Sigmoid colon (tissue), 4 donors: ENCODE measurements around the gene FNIP2.

Experiments
- CTCF ChIP-seq, 4 experiments: fragments of 450-650 bp in 3 of 4; fragments of 200-600 bp in 1 of 4; IDR thresholded peaks; one replicate each; pipeline ENCODE4 v1.5.1; 2016 to 2019; ENCODE audit warnings: antibody characterized with exemption in 4 of 4, mild to moderate bottlenecking in 3 of 4, moderate library complexity in 2 of 4
- POLR2AphosphoS5 ChIP-seq, 4 donors: sonication (generic); formaldehyde crosslinking; IDR thresholded peaks; one replicate each; pipeline ENCODE4 v1.6.1; 2017; ENCODE audit warnings: antibody characterized with exemption in 4 of 4

DNA sequence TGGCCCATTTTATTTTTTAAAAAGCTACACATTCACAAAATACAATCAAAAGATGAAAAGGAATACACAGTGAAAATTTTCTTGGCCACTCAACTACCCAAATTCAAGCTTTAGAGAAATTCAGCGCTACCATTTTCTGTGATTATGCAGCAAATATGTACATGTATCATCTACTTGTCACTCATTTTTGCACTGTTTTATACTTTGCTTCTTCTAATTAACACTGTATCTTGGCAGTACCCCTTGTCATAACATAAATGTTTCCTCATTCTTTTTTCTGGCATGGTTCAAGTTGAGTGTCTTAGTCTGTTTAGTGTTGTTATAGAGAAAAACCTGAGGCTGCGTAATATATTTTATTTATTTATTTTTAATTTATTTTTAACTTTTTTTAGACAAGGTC, 30.0 kb upstream of the FNIP2 start:
- TF ChIP-seq CTCF (IDR thresholded peaks at IDR 0.05) = no peak
- TF ChIP-seq POLR2AphosphoS5 (IDR thresholded peaks at IDR 0.05) = no peak
